ACHN (cell line): ENCODE results near the gene DNAJA4.

Experiments used
- DNase-seq: peaks from one replicate; pipeline ENCODE4 v3.0.0-alpha.2; 2015
- in situ Hi-C: cut with HindIII; loops from 2 replicates; pipeline ENCODE4 v1.10.0; 2017; ENCODE audit warnings: low sequenced_read_pairs, low pct_ligation_motif_present, low pct_unique_long_range_greater_than_20kb

The DNAJA4 gene

GRCh38 chr15:78302579-78303312 is 38.4 kb downstream of the DNAJA4 start:
- in situ Hi-C loops = no loop called here
- DNase-seq = peak; percentile 29

GRCh38 chr15:78304216-78305066 is 40.1 kb downstream of the DNAJA4 start:
- DNase-seq = no peak
- in situ Hi-C loops = no loop called here

- peak; percentile 62 for DNase-seq
- in situ Hi-C loops = no loop called here
Measured at GRCh38 chr15:78306176-78306774, 41.9 kb downstream of the DNAJA4 start.

GRCh38 chr15:78307976-78308375 is 43.6 kb downstream of the DNAJA4 start:
- no peak for DNase-seq
- in situ Hi-C loops = no loop called here

GRCh38 chr15:78308422-78309032 is 44.2 kb downstream of the DNAJA4 start:
- in situ Hi-C loops = no loop called here
- peak; percentile 63 for DNase-seq

GRCh38 chr15:78311292-78311691 is 46.9 kb downstream of the DNAJA4 start:
- DNase-seq = no peak
- in situ Hi-C loops = no loop called here

- in situ Hi-C loops = no loop called here
- DNase-seq = no peak
Measured at GRCh38 chr15:78312536-78312935, 48.2 kb downstream of the DNAJA4 start.

GRCh38 chr15:78312957-78313356 is 48.6 kb downstream of the DNAJA4 start:
- in situ Hi-C loops = no loop called here

GRCh38 chr15:78313383-78313782 is 49.0 kb downstream of the DNAJA4 start:
- DNase-seq = no peak
- in situ Hi-C loops = no loop called here

More at GRCh38 chr15:78312957-78313356, 48.6 kb downstream of the DNAJA4 start:
- no peak for DNase-seq

GRCh38 chr15:78314181-78314581 is 49.8 kb downstream of the DNAJA4 start:
- in situ Hi-C loops = no loop called here
- DNase-seq = no peak

GRCh38 chr15:78315686-78316282 is 51.4 kb downstream of the DNAJA4 start:
- in situ Hi-C loops = no loop called here
- DNase-seq = no peak

GRCh38 chr15:78316283-78317083 is 52.1 kb downstream of the DNAJA4 start:
- no peak for DNase-seq
- in situ Hi-C loops = no loop called here

GRCh38 chr15:78317145-78317836 is 52.9 kb downstream of the DNAJA4 start:
- DNase-seq = no peak
- in situ Hi-C loops = no loop called here

GRCh38 chr15:78319588-78319987 is 55.2 kb downstream of the DNAJA4 start:
- in situ Hi-C loops = no loop called here
- no peak for DNase-seq

GRCh38 chr15:78320183-78320582 is 55.8 kb downstream of the DNAJA4 start:
- DNase-seq = no peak
- in situ Hi-C loops = no loop called here

- in situ Hi-C loops = no loop called here
- no peak for DNase-seq
Measured at GRCh38 chr15:78321041-78321570, 56.7 kb downstream of the DNAJA4 start.

- in situ Hi-C loops = no loop called here
- DNase-seq = no peak
Measured at GRCh38 chr15:78321786-78322185, 57.4 kb downstream of the DNAJA4 start.
